ENCODE results near the gene FHIT.

DNA sequence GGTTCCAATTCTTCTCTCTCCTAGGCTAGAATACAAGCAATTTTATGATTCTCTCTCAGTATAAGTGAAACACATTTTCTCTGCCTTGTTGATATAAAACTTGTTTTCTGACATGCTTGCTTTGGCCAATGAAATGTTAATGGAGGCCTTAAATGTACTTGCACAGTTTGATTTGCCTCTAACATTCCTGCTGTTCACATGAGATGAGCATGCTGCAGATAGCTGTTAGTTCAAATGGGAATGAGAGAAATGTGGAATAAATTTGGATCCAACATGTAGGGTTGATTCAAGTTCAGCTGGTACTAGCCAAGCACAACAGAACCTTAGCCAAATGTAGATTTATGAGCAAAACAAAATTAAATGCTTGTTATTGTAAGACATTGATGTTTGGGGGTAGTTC, 32.6 kb upstream of the FHIT start:
- TF ChIP-seq EP300 (IDR thresholded peaks at IDR 0.05) (no peak), POLR2AphosphoS5 (IDR thresholded peaks at IDR 0.05) (no peak), POLR2A (IDR thresholded peaks at IDR 0.05) (no peak)
- TF ChIP-seq, protein P1, sequence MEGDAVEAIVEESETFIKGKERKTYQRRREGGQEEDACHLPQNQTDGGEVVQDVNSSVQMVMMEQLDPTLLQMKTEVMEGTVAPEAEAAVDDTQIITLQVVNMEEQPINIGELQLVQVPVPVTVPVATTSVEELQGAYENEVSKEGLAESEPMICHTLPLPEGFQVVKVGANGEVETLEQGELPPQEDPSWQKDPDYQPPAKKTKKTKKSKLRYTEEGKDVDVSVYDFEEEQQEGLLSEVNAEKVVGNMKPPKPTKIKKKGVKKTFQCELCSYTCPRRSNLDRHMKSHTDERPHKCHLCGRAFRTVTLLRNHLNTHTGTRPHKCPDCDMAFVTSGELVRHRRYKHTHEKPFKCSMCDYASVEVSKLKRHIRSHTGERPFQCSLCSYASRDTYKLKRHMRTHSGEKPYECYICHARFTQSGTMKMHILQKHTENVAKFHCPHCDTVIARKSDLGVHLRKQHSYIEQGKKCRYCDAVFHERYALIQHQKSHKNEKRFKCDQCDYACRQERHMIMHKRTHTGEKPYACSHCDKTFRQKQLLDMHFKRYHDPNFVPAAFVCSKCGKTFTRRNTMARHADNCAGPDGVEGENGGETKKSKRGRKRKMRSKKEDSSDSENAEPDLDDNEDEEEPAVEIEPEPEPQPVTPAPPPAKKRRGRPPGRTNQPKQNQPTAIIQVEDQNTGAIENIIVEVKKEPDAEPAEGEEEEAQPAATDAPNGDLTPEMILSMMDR (IDR thresholded peaks at IDR 0.05): no peak
